Astrocyte of the cerebellum (primary cell): ENCODE measurements around the gene SYT17.

Source experiments
- DNase-seq: peaks from one replicate; pipeline ENCODE4 v3.0.0-alpha.2; 2011; ENCODE audit warnings: low read depth
- H3K4me3 ChIP-seq: 2 replicates; pipeline ENCODE4 v1.5.1; 2011; ENCODE audit warnings: mild to moderate bottlenecking, low read depth, low read length, moderate library complexity
- CTCF ChIP-seq: IDR thresholded peaks from 2 replicates; pipeline ENCODE4 v1.5.1; 2012; ENCODE audit warnings: low read length, low read depth, moderate library complexity, mild to moderate bottlenecking; ENCODE audit errors: missing control alignments
- in situ Hi-C: cut with HindIII; loops from 2 replicates; pipeline ENCODE4 v1.10.0; 2017; ENCODE audit warnings: low sequenced_read_pairs

The SYT17 gene

GRCh38 chr16:19291475-19291874, 123.4 kb downstream of the SYT17 start:
- DNase-seq, result no peak
- TF ChIP-seq CTCF, result no peak
- in situ Hi-C loops, result no loop called here
- H3K4me3 ChIP-seq, result no peak overlapping the region

- in situ Hi-C loops, result no loop called here
- no peak for DNase-seq
- H3K4me3 ChIP-seq, result no peak overlapping the region
- TF ChIP-seq CTCF, result no peak
Measured at GRCh38 chr16:19292186-19292585, 124.1 kb downstream of the SYT17 start.

GRCh38 chr16:19294156-19294649, 126.2 kb downstream of the SYT17 start:
- no peak overlapping the region for H3K4me3 ChIP-seq
- no peak for DNase-seq
- TF ChIP-seq CTCF, result no peak
- in situ Hi-C loops, result no loop called here

GRCh38 chr16:19295393-19295792, 127.4 kb downstream of the SYT17 start:
- in situ Hi-C loops, result no loop called here
- H3K4me3 ChIP-seq, result no peak overlapping the region
- no peak for DNase-seq
- no peak for TF ChIP-seq CTCF

GRCh38 chr16:19297454-19297853, 129.4 kb downstream of the SYT17 start:
- TF ChIP-seq CTCF, result no peak

GRCh38 chr16:19299565-19299964, 131.5 kb downstream of the SYT17 start:
- TF ChIP-seq CTCF, result no peak
- H3K4me3 ChIP-seq, result no peak overlapping the region
- DNase-seq, result no peak
- in situ Hi-C loops, result no loop called here

More at GRCh38 chr16:19297454-19297853, 129.4 kb downstream of the SYT17 start:
- DNase-seq, result no peak
- in situ Hi-C loops, result no loop called here
- H3K4me3 ChIP-seq, result no peak overlapping the region

GRCh38 chr16:19301931-19302330, 133.9 kb downstream of the SYT17 start:
- TF ChIP-seq CTCF, result no peak
- no peak for DNase-seq
- in situ Hi-C loops, result no loop called here
- no peak overlapping the region for H3K4me3 ChIP-seq
